ENCODE data around the gene PPP1R2C. TPM values are rescaled to one million over a fixed set of nuclear protein-coding genes. Genes with fewer than 3 reads are reported as not detected.

The PPP1R2C gene
- total RNA-seq, 1 experiment from 2014 or later: not detected

DNA sequence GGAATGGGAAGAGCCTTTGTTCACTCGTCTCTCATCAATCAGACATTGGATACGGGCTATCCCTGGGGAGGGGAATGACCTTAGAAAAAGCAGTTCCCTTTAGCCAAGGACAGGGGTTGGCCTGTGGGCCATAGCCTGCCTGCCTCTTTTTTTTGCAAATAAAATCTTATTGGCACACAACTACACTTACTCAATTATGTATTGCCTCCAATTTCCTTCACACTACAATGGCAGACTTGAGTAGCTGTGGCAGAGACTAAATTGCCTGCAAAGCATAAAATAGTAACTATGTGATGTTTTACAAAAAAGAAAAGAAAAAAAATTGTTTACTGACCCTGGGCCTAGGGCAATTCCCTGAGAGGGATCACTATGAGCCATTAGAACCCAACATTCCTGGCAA, 23.4 kb downstream of the PPP1R2C start:
- intact Hi-C loops (cut with micrococcal nuclease; ENCODE audit: unreplicated experiment): no loop called here
- peaks cover 15% of the 10 kb centered on the region for H3K4me1 Mint-ChIP-seq (ENCODE audit: low read depth, unreplicated experiment)
- H3K4me3 ChIP-seq (ENCODE audit: low read depth, low read length): no peak overlapping the region
- POLR2A ChIA-PET: no interaction called here
- CTCF ChIA-PET: interaction anchor here (0.5 kb wide), 1 partner anchor 189 kb away, joined by 5 read pairs; no protein-coding TSS in a partner anchor
- H3K4me1 ChIP-seq: peaks cover 42% of the 10 kb centered on the region
- peak overlapping the region; percentile 72 for H3K27ac Mint-ChIP-seq (ENCODE audit: unreplicated experiment)
- no TSS peak for BruUV-seq (replicated peaks)
- no peaks in the 10 kb centered on the region for H3K27me3 ChIP-seq (replicated peaks; ENCODE audit: control insufficient read depth, insufficient read depth, low read length)
- no peak for DNase-seq
- peaks cover 6% of the 10 kb centered on the region for H3K36me3 Mint-ChIP-seq (ENCODE audit: insufficient read depth, unreplicated experiment)
- no peak overlapping the region for H3K4me3 Mint-ChIP-seq (ENCODE audit: unreplicated experiment)
- H3K36me3 ChIP-seq (ENCODE audit: control insufficient read depth, insufficient read depth, low read length): no peaks in the 10 kb centered on the region
- TF ChIP-seq CTCF (IDR thresholded peaks at IDR 0.05; ENCODE audit: insufficient read depth in 1 of 2, low read depth in 1 of 2, low read length in 1 of 2, severe bottlenecking in 1 of 2, unreplicated experiment in 1 of 2): no peak
- H3K9me3 Mint-ChIP-seq (ENCODE audit: unreplicated experiment): peaks cover 9% of the 10 kb centered on the region
- H3K27me3 Mint-ChIP-seq (ENCODE audit: insufficient read depth, unreplicated experiment): no peaks in the 10 kb centered on the region
- no peaks in the 10 kb centered on the region for H3K9me3 ChIP-seq

DNA sequence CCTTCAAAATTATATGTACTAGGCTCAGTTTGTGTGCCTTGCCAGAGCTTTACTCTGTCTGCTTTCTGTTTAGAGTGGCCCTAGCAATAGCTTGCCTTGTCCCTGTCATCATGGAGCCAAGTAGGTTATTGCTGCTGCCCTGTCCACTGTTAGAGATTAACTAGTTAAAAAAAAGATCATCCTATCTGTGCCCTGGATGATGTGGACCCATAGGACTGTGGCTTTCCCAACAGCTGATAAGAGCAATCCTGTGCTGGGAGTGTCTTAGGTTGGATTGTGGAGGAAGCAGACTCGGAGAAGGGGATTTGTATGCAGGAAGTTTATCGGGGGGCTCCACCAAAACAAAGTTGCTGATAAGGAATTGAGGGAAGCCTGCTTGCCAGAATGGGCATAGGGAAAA, 23.8 kb downstream of the PPP1R2C start:
- Histone ChIP-seq H3K4me1 (peaks cover 42% of the 10 kb centered on the region), H3K9me3 (no peaks in the 10 kb centered on the region), H3K4me3 (ENCODE audit: low read depth, low read length) (no peak overlapping the region), H3K36me3 (ENCODE audit: control insufficient read depth, insufficient read depth, low read length) (no peaks in the 10 kb centered on the region), H3K27me3 (replicated peaks; ENCODE audit: control insufficient read depth, insufficient read depth, low read length) (no peaks in the 10 kb centered on the region)
- POLR2A ChIA-PET: no interaction called here
- Mint-ChIP-seq H3K4me1 (ENCODE audit: low read depth, unreplicated experiment) (peaks cover 15% of the 10 kb centered on the region), H3K27ac (ENCODE audit: unreplicated experiment) (peak overlapping the region; percentile 72), H3K9me3 (ENCODE audit: unreplicated experiment) (peaks cover 9% of the 10 kb centered on the region), H3K4me3 (ENCODE audit: unreplicated experiment) (no peak overlapping the region), H3K27me3 (ENCODE audit: insufficient read depth, unreplicated experiment) (no peaks in the 10 kb centered on the region), H3K36me3 (ENCODE audit: insufficient read depth, unreplicated experiment) (peaks cover 6% of the 10 kb centered on the region)
- no TSS peak for BruUV-seq (replicated peaks)
- CTCF ChIA-PET: interaction anchor here (0.5 kb wide), 1 partner anchor 189 kb away, joined by 5 read pairs; no protein-coding TSS in a partner anchor
- TF ChIP-seq CTCF (IDR thresholded peaks at IDR 0.05; ENCODE audit: insufficient read depth in 1 of 2, low read depth in 1 of 2, low read length in 1 of 2, severe bottlenecking in 1 of 2, unreplicated experiment in 1 of 2): no peak
- peak; percentile 3 to 44 for DNase-seq
- intact Hi-C loops (cut with micrococcal nuclease; ENCODE audit: unreplicated experiment): no loop called here

- Mint-ChIP-seq H3K9me3 (ENCODE audit: unreplicated experiment) (peaks cover 9% of the 10 kb centered on the region), H3K4me1 (ENCODE audit: low read depth, unreplicated experiment) (peaks cover 21% of the 10 kb centered on the region), H3K27me3 (ENCODE audit: insufficient read depth, unreplicated experiment) (no peaks in the 10 kb centered on the region), H3K4me3 (ENCODE audit: unreplicated experiment) (no peak overlapping the region), H3K27ac (ENCODE audit: unreplicated experiment) (no peak overlapping the region), H3K36me3 (ENCODE audit: insufficient read depth, unreplicated experiment) (peaks cover 6% of the 10 kb centered on the region)
- H3K27me3 ChIP-seq (replicated peaks; ENCODE audit: control insufficient read depth, insufficient read depth, low read length): no peaks in the 10 kb centered on the region
- H3K9me3 ChIP-seq: no peaks in the 10 kb centered on the region
- intact Hi-C loops (cut with micrococcal nuclease; ENCODE audit: unreplicated experiment): no loop called here
- H3K36me3 ChIP-seq (ENCODE audit: control insufficient read depth, insufficient read depth, low read length): no peaks in the 10 kb centered on the region
- peaks cover 39% of the 10 kb centered on the region for H3K4me1 ChIP-seq
- no peak overlapping the region for H3K4me3 ChIP-seq (ENCODE audit: low read depth, low read length)
- no peak for DNase-seq
- POLR2A ChIA-PET: no interaction called here
- no peak for TF ChIP-seq CTCF (IDR thresholded peaks at IDR 0.05; ENCODE audit: insufficient read depth in 1 of 2, low read depth in 1 of 2, low read length in 1 of 2, severe bottlenecking in 1 of 2, unreplicated experiment in 1 of 2)
- CTCF ChIA-PET: no interaction called here
- BruUV-seq (replicated peaks): no TSS peak
These were observed 25.2 kb downstream of the PPP1R2C start for GRCh38 chrX:42752730-42753129.
